EL (cell line): ENCODE measurements around the gene USF2.
"Not testable (repeated sequence)": the region's sequence is repeated elsewhere in the genome, so short reads cannot be mapped to it uniquely, and the experiment has no call there.

Experiments
- DNase-seq: peaks from one replicate; pipeline ENCODE4 v3.0.0-alpha.2; 2016

USF2 gene

DNA sequence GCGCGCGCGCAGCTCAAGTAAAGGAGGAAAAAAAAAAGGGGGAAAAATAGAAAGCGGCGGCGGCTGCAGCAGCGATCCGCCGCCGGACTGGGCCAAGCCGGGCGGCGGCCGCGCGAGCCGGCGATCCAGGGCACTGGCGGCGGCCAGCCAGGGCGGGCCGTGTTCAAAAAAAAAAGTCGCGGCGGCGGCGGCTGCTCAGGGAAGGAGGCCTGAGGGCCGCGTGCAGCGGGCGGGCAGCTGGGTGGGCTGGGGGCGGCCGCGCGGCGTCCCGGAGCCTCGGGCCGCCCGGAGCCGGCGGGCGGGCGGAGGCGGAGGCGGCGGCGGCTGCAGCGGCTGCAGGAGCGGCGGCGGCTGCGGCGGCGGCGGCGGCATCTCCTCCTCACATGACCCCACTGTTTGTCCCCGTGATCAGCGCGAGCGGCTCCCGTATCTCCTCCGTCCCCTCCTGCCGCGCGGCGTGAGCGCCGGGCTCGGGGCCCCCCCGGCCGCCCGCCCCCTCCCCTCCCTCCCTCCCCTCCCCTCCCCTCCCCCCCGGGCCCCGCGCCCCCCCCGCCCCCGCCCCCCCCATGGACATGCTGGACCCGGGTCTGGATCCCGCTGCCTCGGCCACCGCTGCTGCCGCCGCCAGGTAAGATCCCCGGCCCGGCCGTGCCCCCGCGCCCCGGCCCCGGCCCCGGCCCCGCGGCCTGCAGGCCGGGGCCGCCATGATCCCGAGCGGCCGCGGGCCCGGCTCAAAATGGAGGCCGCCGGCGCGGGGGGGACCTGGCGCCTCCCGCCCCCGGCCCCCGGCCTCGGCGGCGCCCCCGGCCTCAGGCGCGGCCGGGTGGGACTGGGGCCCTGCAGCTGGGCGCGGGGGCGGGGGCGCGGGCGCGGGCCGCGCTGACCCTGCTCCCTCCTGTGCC is at the start of gene USF2:
USF2 (plus strand) TSS at position 427 of the 902 bp plus-strand sequence; CDS start at position 567, 140 bp downstream.
- peak; percentile 65 for DNase-seq

DNA sequence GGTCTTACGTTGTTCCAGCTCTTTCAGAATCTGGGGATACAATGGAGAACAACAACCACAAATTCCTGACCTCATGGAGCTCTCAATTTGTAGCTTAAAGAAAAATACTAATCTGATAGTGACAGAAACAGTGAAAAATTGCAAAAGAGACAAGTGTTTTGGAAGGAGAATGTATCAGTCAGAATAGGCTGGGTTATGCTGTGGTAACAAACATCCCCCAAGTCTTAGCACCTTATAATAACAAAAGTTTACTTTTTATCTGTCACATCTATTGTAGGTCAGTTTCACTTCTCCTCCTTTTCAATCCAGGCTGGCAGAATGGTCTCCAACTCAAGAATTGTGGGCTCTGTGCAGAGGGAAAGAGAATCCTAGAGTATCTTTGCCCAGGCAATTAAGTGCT is 49.8 kb upstream of the USF2 start:
- no peak for DNase-seq

DNA sequence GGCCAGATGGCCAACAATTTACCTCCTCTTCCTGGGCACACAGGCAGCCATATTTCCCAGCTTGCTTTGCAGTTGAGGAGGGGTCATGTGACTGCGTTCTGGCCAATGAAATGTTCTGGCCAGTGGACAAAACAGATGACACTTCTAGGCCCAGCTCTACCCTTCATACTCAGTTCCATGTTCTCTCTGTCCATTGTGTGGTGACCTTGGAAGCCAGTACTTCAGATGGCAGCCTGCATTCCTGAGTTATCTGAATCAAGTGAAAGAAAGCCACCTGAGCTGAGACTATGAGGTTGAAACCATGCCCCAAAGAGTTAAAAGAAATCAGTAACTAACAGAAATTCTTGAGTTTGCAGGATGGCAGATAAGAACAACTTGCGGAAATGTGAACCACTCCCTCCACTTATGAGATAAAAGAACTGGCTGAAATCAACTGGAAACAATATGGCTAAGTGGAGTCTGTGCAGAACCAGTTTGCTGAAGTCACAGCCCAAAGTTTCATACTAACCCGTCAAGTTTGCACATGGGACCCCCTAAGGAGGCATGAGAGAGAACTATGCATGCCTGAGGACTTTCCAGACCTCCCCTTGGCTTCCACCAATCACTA is 48.3 kb upstream of the USF2 start:
- no peak for DNase-seq

DNA sequence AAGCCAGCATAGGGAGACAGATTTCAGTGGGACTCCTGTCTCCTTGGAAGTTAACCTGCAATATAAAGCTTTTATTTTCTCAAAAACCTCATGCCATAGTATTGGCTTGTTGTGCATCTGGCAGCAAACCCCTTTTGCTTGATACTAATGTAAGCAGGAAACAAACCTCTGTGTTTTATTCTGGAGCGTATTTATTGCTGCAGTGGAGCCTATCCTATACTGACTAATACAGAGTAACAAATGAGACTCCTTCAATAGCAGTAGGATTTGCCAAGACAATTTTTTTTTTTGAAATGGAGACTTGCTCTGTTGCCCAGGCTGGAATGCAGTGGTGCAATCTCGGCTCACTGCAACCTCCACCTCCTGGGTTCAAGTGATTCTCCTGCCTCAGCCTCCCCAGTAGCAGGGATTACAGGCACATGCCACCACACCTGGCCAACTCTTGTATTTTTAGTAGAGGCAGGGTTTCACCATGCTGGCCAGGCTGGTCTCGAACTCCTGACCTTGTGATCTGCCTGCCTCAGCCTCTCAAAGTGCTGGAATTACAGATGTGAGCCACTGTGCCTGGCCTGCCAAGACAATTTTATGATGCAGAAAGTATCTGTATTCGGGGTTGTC is 47.7 kb upstream of the USF2 start:
- DNase-seq: not testable (repeated sequence)

- no peak for DNase-seq
These were observed 46.3 kb upstream of the USF2 start for GRCh38 chr19:35222373-35223015.

DNA sequence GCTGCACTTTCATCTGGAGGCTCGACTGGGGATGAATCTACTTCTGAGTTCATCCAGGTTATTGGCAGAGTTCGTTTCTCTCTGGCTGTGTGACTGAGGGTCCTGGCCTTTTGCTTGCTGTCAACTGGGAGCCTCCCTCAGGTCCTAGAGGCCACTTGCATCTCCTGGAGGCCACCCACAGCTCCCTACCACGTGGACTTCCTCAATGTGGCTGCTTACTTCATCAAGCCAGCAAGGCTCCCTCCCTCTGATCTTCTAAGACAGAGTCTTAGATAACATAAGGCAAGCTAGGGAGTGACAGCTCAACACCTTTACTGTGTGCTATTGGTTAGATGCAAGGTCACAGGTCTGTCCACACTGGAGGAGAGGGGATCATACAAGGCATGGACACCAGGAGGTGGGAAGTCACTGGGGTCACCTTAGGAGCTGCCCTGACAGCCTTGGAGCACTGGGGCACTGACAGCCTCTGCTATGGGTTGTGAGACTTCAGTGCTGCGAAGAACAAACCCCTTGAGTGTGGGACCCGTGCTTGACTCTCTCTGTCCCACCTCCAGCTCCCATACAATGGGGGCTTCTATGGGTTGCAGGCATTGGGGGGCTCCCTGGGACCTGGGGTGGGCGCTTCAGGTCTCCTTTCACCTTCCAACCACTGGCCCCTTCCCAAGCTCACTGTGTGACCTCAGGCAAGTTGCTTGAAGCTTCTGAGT is 45.5 kb upstream of the USF2 start:
- DNase-seq: no peak

- peak; percentile 49 for DNase-seq
These were observed 44.8 kb upstream of the USF2 start for GRCh38 chr19:35223862-35224505.

GRCh38 chr19:35224681-35225571 is 43.8 kb upstream of the USF2 start:
- DNase-seq: no peak

DNA sequence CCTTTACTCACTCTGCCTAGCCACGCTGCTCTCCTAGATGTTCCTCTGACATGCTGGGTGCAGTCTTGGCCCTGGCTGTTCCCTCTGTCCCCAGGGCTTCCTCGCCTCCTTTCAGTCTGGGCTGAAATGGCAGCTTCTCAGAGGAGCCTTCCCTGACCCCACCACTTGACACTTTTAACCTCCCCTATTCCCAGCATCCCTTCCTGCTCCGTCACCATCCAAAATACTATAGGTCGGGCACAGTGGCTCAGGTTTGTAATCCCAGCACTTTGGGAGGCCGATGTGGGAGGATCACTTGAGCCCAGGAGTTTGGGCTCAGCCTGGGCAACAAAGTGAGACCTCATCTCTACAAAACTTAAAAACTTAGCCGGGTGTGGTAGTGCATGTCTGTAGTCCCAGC is 42.8 kb upstream of the USF2 start:
- no peak for DNase-seq

- no peak for DNase-seq
These were observed 42.0 kb upstream of the USF2 start for GRCh38 chr19:35226748-35227147.

GRCh38 chr19:35228177-35228930 is 40.4 kb upstream of the USF2 start, which contains the start of gene FAM187B:
Gene FAM187B, minus strand, starts transcription at chr19:35228739. Its CDS starts 59 bp downstream, at chr19:35228680.
- no peak for DNase-seq

DNA sequence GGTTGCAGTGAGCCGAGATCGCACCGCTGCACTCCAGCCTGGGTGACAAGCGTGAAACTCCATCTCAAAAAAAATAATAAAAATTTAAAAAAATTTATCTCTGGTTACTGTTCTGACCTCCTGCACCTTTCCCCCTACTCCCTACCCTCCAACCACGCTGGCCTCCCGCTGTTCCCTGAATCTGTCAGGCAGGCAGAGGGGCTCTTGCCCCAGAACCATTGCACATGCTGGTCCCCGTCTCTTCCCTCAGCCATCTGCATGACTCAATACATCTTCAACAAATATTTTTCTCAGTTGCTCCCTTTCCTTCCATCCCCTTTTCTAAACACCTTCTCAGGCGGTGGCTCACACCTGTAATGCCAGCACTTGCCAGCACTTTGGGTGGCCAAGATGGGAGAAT is 39.2 kb upstream of the USF2 start:
- DNase-seq: no peak

GRCh38 chr19:35231956-35232645 is 36.7 kb upstream of the USF2 start:
- DNase-seq: no peak

DNA sequence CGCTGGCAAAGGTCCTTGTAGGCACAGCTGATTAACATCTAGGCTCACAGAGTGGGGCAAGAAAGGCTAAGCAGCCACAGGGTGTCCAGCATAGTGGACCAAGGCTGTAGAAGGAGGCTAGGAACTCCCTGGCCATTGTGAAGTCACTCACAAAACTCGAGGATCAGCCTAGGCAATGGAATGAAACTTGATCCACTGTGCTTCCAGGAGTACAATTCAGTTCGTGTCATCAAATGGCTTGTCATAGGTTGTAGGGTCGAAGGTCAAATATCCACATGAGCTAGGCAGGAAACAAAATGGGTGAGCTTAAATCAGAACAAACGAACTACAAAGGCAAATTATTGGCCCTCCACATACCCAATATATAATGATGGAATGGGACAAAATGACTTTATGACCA is 35.9 kb upstream of the USF2 start:
- no peak for DNase-seq

DNA sequence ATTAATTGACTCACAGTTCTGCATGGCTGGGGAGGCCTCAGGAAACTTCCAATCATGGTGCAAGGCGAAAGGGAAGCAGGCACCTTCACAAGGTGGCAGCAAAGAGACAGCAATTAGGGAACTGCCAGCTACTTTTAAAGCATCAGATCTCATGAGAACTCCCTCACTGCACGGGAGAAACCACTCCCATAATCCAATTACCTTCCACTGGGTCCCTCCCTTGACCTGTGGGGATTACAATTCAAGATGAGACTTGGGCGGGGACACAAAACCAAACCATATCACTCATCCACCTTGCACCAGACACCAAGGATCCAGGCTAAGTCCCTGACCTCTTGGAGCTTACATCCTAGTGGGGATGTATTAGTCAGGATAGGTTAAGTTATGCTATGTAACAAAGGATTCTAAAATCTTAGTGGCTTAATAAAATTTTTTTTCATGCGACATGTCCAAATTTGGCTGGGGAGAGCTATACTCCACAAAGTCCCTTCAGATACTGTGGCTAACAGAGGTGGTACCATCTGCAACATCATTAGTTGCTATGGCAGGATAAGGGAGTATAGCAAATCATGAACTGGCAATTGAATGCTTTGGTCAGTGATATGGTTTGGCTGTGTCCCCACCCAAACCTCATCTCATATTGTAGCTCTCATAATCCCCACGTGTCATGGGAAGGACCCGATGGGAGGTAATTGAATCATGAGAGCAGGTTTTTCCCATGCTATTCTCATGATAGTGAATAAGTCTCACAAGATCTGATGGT is 31.9 kb upstream of the USF2 start:
- no peak for DNase-seq

DNA sequence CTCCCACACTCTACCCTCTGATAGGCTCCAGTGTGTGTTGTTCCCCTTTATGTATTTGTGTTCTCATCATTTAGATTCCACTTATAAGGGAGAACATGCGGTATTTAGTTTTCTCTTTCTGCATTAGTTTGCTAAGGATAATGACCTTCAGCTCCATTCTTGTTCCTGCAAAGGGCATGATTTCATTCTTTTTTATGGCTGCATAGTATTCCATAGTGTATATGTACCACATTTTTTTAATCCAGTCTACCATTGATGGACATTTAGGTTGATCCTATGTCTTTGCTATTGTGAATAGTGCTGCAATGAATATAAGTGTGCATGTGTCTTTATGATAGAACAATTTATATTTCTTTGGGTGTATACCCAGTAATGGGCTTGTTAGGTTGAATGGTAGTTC is 29.2 kb upstream of the USF2 start:
- DNase-seq: not testable (repeated sequence)

DNA sequence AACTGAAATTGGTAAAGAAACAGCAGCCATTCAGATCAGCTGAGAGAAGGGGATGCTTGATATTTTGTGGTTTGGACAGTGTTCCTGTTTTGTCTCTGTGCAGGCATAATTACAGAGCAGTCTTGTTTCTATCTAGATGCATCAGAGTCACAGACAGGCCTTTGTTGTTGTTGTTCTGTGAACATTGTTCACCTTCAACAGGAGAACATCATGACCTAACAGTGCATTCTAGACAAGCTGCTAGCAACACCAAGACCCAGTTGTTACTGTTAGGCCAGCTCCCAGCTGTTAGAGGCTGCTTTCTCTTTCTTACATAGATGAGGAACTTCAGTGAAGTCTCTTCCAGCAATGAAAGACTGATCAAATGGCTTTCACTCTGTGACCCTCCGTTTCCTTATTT is 28.4 kb upstream of the USF2 start:
- DNase-seq: no peak

DNA sequence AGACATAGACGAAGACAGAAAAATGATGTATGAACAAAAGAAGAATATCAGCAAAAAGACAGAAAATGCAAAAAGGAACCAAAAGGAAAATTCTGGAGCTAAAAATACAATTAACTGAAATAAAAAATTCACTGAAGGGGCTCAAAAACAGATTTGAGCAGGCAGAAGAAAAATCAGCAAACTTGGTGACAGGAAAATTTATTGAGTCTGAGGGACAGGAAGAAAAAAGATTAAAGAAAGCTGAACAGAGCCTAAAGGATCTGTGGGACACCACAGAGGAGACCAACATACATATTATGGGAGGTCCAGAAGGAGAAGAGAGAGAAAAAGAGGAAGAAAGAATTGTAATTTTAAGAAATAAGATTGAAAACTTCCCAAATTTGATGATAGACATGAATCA is 27.3 kb upstream of the USF2 start:
- DNase-seq: no peak
